ENCODE results near the gene LENG8. TPM values are rescaled to one million over a fixed set of nuclear protein-coding genes. Genes with fewer than 3 reads are reported as not detected.
"Not testable (repeated sequence)": the region's sequence is repeated elsewhere in the genome, so short reads cannot be mapped to it uniquely, and the experiment has no call there.

LENG8 gene
- total and polyA plus RNA-seq, 5 donors: 66.2 to 87.4 (median 75.4) TPM

DNA sequence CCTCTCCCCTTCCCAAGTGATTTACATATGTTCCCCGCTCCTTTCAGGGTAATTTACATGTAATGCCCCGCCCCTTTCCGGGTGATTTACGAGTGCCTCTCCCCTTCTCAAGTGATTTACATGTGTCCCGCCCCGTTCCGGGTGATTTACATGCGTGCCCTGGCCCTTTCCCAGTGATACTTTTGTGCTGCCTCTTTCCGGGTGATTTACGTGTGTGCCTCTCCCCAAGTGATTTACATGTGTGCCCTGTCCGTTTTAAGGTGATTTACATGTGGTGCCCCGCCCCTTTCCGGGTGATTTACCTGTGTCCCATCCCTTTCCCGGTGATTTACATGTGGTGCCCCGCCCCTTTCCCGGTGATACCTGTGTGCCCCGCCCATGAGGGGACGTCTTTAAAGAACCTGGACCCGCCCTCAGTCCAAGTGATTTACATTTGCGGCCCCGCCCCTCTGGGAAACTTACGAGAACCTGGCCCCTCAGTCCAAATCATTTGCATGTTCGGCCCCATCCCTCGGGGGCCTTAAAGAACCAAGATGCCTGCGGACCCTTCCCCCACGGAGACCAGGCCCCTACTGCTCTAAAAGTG lies 15.1 kb downstream of the LENG8 start:
- no peaks in the 10 kb centered on the region for H3K9me3 ChIP-seq (ENCODE audit: control insufficient read depth, low read length)
- H3K4me3 ChIP-seq (ENCODE audit: low read length): peak overlapping the region; percentile 46
- ATAC-seq: peak; percentile 57 to 65
- peak; percentile 88 to 94 (median 93) for DNase-seq
- H3K27ac ChIP-seq (ENCODE audit: low read length): peak overlapping the region; percentile 95
- intact Hi-C loops (cut with DNase I): no loop called here
- H3K27me3 ChIP-seq (ENCODE audit: control insufficient read depth, insufficient read depth): no peaks in the 10 kb centered on the region
- WGBS: under 1% methylated on average over 26 of the region's 26 CpGs
- peaks cover 6% of the 10 kb centered on the region for H3K4me1 ChIP-seq (ENCODE audit: control insufficient read depth, insufficient read depth, low read length)

DNA sequence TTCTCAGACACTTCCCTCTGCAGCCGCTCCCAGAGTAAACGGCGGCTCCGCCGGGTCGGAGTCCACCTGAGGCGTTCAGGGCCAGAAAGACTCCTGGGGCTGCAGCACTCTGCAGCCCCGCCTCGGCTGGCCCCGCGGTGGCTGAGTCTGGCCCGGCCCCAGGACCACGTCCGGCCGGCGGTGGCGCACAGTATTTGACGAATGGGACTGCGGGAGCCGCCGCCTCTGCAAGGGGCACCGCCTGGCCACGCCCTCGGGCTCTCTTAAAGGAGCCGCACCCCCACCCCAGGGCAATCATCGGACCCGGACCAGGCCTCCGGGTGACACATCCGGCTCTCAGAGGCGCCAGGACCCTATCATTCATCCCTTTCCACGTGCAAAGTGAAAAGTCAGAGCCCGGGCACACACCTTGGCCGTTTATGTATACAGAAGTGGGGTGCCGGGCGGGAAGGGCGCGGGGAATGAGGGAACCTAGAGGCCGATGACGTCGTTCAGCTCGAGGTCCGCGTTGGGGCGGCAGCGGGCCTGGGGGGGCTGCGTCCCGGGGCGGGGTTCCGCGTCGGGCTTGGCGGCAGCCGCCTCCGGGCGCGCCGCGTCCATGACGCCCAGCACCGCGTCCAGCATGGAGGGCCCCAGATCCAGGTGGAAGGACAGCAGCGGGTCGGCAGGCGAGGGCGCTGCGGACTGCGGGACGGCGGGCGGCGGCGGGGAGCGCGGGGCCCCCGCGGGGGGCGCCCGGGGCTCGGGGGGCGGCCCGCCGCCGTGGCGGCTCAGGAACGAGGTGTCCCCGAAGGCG lies 15.8 kb downstream of the LENG8 start:
- Histone ChIP-seq H3K4me1 (ENCODE audit: control insufficient read depth, insufficient read depth, low read length) (peaks cover 6% of the 10 kb centered on the region), H3K27ac (ENCODE audit: low read length) (peak overlapping the region; percentile 95), H3K9me3 (ENCODE audit: control insufficient read depth, low read length) (no peaks in the 10 kb centered on the region), H3K27me3 (ENCODE audit: control insufficient read depth, insufficient read depth) (no peaks in the 10 kb centered on the region), H3K4me3 (ENCODE audit: low read length) (peak overlapping the region; percentile 46)
- intact Hi-C loops (cut with DNase I): no loop called here
- 28% methylated on average over 86 of the region's 87 CpGs for WGBS
- DNase-seq (peak; percentile 95 to 98 (median 97)), ATAC-seq (peak; percentile 81 to 83)

DNA sequence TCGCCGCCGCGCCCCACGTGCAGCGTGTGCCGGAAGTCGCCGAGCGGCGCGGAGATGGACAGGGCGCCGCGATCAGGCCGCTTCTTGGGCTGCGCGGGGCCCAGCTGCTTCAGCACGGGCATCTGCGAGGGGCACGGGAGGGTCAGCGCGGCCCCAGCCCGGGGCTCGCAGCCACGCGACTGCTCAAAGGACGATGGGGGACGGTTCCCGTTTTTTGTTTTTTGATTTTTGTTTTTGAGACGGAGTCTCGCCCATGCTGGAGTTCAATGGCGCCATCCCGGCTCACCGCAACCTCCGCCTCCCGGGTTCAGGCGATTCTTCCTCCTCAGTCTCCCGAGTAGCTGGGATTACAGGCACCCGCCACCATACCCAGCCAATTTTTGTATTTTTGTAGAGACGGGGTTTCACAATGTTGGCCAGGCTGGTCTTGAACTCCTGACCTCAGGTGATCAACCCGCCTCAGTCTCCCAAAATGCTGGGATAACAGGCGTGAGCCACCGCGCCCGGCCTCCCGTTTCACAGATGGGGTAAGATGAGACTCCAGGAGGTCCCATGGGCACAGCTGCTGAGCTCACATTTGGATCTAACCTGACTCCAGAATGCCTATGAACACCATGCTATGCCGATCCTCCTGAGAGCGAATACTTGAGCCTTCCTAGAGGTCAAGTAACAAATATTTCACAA lies 16.6 kb downstream of the LENG8 start:
- Histone ChIP-seq H3K27ac (ENCODE audit: low read length) (no peak overlapping the region), H3K27me3 (ENCODE audit: control insufficient read depth, insufficient read depth) (no peaks in the 10 kb centered on the region), H3K4me3 (ENCODE audit: low read length) (peak overlapping the region; percentile 46), H3K9me3 (ENCODE audit: control insufficient read depth, low read length) (no peaks in the 10 kb centered on the region), H3K4me1 (ENCODE audit: control insufficient read depth, insufficient read depth, low read length) (peaks cover 6% of the 10 kb centered on the region)
- intact Hi-C loops (cut with DNase I): no loop called here
- 79% methylated on average over 49 of the region's 49 CpGs for WGBS
- ATAC-seq (no peak), DNase-seq (peak; percentile 40 to 72 (median 63))

DNA sequence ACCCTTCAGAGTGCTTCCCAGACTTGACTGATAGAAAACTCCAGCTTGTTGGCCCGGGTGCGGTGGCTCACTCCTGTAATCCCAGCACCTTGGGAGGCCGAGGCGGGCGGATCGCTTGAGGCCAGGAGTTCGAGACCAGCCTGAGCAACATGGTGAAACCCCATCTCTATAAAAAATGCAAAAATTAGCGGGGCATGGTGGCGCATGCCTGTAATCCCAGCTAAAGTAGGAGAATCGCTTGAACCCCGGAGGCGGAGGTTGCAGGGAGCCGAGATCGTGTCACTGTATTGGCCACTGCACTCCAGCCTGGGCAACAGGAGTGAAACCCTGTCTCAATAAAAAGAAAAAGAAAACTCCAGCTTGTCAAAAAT lies 17.1 kb downstream of the LENG8 start:
- H3K9me3 ChIP-seq (ENCODE audit: control insufficient read depth, low read length); DNase-seq; H3K27ac ChIP-seq (ENCODE audit: low read length); H3K27me3 ChIP-seq (ENCODE audit: control insufficient read depth, insufficient read depth); intact Hi-C loops (cut with DNase I); ATAC-seq; H3K4me3 ChIP-seq (ENCODE audit: low read length); H3K4me1 ChIP-seq (ENCODE audit: control insufficient read depth, insufficient read depth, low read length): not testable (repeated sequence)
- WGBS: 97% methylated on average over 14 of the region's 14 CpGs

DNA sequence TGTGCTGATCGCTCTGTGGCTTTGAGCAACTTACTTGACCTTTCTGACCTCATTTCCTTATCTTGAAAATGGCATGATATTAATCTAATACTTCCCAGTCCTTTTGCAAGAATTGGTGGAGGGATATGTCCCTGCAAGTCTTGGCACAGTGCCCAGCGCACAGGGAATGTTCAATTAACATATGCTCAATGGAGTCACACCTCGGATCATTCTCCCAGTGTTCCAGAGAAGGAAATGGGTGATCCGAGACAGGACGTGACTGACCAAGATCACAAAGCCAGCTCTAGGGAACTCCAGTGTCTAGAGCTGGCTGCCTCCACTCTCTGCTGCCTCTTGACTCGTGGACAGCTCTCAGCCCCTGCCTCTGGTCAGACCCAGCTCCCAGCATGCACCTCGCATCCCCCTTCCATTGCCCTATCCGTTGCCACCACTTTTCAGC lies 20.5 kb downstream of the LENG8 start:
- intact Hi-C loops (cut with DNase I): no loop called here
- H3K4me3 ChIP-seq (ENCODE audit: low read length): no peak overlapping the region
- peak overlapping the region; percentile 79 for H3K27ac ChIP-seq (ENCODE audit: low read length)
- peak; percentile 81 to 84 (median 83) for DNase-seq
- no peaks in the 10 kb centered on the region for H3K27me3 ChIP-seq (ENCODE audit: control insufficient read depth, insufficient read depth)
- H3K9me3 ChIP-seq (ENCODE audit: control insufficient read depth, low read length): no peaks in the 10 kb centered on the region
- H3K4me1 ChIP-seq (ENCODE audit: control insufficient read depth, insufficient read depth, low read length): peaks cover 5% of the 10 kb centered on the region
- peak in 1 of 2 donors; percentile 38 for ATAC-seq
- WGBS: 43% methylated on average over 8 of the region's 8 CpGs

DNA sequence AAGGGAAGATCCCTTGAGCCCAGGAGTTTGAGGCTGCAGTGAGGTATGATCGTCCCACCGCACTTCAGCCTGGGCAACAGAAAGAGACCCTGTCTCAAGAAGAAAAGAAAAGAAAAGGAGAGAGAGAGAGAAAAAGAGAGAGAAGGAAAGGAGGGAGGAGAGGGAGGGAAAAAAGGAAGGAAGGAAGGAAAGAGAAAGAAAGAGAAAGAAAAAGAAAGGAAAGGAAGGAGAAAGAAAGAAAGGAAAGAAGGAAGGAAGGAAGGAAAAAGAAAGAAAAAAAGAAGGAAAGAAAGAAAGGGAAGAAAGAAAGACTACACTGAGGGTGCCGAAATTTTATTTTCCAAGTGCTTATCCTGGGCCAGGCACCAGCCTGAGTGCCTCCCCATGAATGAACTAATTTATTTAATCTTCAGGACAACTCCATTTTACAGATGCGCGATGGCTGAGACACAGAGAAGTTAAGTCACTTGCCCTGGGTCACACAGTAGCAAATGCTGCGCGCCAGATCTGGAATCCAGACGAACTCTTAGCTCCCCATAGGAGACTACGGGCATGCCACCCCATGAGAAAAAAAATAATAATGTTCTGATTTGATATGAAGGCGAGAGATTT lies 21.4 kb downstream of the LENG8 start:
- 60% methylated on average over 10 of the region's 10 CpGs for WGBS
- DNase-seq (no peak), ATAC-seq (no peak)
- no peaks in the 10 kb centered on the region for H3K9me3 ChIP-seq (ENCODE audit: control insufficient read depth, low read length)
- no peak overlapping the region for H3K4me3 ChIP-seq (ENCODE audit: low read length)
- H3K27ac ChIP-seq (ENCODE audit: low read length): peak overlapping the region; percentile 58
- H3K4me1 ChIP-seq (ENCODE audit: control insufficient read depth, insufficient read depth, low read length): peaks cover 5% of the 10 kb centered on the region
- no peaks in the 10 kb centered on the region for H3K27me3 ChIP-seq (ENCODE audit: control insufficient read depth, insufficient read depth)
- intact Hi-C loops (cut with DNase I): loop anchor here in 1 of 4 donors (10.0 kb wide), 1 partner anchor 204 kb away; no protein-coding TSS in a partner anchor

DNA sequence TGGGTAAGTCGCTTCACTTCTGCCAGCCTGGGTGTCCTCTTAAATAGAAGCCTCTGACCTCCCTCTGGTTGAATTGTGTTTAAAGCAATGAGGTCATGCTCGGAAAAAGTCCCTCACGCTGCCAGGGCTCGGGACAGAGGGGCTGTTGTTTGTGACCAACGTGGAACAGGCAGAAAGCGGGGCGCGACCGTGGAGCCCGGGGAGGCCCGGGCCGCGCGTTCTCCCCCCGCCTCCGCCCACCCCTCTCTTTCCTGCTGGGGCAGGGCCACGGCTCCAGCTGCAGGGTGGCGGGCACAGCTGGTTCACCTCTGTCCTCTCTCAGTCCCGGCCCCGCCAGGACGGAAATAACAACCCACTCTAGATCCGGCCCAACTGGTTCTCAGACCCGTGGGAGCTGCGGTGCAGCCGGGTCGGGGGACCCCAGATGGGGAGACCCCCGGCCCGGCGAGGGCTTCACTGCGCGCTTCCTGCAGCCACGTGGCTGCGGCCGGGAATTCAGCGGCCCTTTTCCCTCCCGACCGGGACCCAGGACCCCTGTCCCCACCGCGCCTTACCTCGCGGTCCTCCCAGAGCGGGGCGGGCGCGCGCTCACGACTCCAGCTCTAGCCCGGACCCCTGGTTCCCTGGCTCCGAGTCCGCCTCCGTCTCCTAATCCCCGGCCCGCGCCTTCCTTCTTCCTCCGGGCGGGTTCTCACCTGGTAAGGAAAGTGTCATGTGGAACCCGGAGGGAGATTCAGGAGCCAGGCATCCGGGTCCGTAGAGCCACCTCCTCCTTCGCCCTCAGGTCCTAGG lies 22.2 kb downstream of the LENG8 start:
- no peaks in the 10 kb centered on the region for H3K9me3 ChIP-seq (ENCODE audit: control insufficient read depth, low read length)
- peak; percentile 72 to 86 (median 85) for DNase-seq
- H3K27ac ChIP-seq (ENCODE audit: low read length): peak overlapping the region; percentile 58
- 2% methylated on average over 60 of the region's 60 CpGs for WGBS
- no peaks in the 10 kb centered on the region for H3K27me3 ChIP-seq (ENCODE audit: control insufficient read depth, insufficient read depth)
- intact Hi-C loops (cut with DNase I): loop anchor here in 1 of 4 donors (10.0 kb wide), 1 partner anchor 204 kb away; no protein-coding TSS in a partner anchor
- H3K4me1 ChIP-seq (ENCODE audit: control insufficient read depth, insufficient read depth, low read length): peaks cover 5% of the 10 kb centered on the region
- ATAC-seq: peak; percentile 57 to 60
- H3K4me3 ChIP-seq (ENCODE audit: low read length): peak overlapping the region; percentile 45

DNA sequence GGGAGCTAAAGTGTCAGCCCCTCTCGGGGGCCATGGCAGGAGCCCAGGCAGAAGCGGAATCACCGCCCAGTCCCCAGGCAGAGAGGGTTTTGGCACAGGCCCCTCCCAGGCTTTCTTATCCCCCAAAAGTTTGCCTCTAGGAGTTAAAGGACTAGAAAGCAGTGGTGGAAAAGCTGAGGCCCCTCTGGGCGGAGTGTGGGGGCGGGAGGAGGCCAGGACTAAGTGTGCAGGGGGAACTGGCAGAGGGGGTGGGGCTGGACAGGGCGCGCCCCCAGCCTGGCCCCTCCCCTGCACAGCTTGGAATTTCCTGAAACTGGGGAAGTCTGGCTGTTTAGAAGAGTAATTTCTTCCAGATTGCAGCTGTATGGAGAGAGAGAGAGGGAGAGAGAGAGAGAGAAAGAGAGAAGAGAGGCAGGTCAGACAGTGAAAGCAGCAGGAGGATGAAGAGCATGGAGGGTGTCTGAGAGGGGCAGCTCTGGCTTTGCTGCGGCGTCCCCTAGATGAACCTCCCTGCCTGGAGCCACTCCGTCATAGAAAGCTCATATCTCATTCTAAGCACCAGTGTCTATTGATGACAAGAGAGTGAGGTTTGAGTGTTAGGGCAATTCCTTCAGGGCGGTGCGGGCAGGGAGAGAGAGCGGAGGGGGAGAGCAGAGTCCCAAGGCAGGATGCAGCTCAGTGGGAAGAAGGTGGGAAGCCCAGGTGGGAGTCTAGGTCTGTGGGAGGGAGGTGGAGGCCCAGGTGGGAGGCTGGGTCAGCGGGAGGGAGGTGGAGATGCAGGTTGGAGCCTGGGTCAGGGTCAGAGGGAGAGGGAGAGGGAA lies 24.3 kb downstream of the LENG8 start, which contains the start of gene CDC42EP5:
Gene CDC42EP5 (minus strand): TSS at position 226 of the 821 bp plus-strand sequence. CDS start 7,749 bp downstream, outside the sequence.
- Histone ChIP-seq H3K27ac (ENCODE audit: low read length) (peak within 1 kb of the TSS; percentile 71), H3K9me3 (ENCODE audit: control insufficient read depth, low read length) (no peaks in the 10 kb centered on the region), H3K27me3 (ENCODE audit: control insufficient read depth, insufficient read depth) (no peaks in the 10 kb centered on the region), H3K4me1 (ENCODE audit: control insufficient read depth, insufficient read depth, low read length) (peaks cover 5% of the 10 kb centered on the region), H3K4me3 (ENCODE audit: low read length) (peak within 1 kb of the TSS; percentile 63)
- ATAC-seq (peak; percentile 93 to 95), DNase-seq (peak; percentile 86 to 94 (median 94))
- 5% methylated on average over 14 of the region's 14 CpGs for WGBS
- intact Hi-C loops (cut with DNase I): loop anchor here in 1 of 4 donors (10.0 kb wide), 1 partner anchor 202 kb away; no protein-coding TSS in a partner anchor

DNA sequence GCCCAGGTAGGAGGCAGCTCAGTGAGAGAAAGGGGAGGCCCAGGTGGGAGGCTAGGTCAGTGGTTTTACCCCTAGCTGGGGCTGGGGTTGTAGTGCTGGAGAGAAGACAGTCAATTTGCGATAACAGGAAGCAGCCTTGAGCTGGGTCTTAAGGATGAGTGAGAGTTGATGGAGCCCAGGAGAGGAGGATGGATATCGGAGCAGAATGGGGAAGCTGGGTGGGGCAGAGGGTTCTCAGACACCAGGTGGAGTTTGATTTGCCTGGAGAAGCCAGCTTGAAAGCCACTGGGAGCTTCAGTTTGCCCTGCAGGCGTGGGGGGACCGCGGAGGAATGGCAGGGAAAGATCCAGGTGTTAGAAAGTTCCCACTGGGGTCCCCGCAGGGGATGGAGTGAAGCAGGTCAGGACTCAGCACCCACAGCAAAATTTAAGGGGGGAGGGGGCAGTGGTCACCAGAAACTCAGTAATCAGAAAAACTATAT lies 24.9 kb downstream of the LENG8 start:
- peaks cover 5% of the 10 kb centered on the region for H3K4me1 ChIP-seq (ENCODE audit: control insufficient read depth, insufficient read depth, low read length)
- intact Hi-C loops (cut with DNase I): loop anchor here in 1 of 4 donors (10.0 kb wide), 1 partner anchor 201 kb away; no protein-coding TSS in a partner anchor
- WGBS: 69% methylated on average over 6 of the region's 6 CpGs
- ATAC-seq (no peak), DNase-seq (no peak)
- H3K9me3 ChIP-seq (ENCODE audit: control insufficient read depth, low read length): no peaks in the 10 kb centered on the region
- no peaks in the 10 kb centered on the region for H3K27me3 ChIP-seq (ENCODE audit: control insufficient read depth, insufficient read depth)
- H3K4me3 ChIP-seq (ENCODE audit: low read length): no peak overlapping the region
- peak overlapping the region; percentile 70 for H3K27ac ChIP-seq (ENCODE audit: low read length)

Measured in right cardiac atrium (tissue), 5 donors.